ENCODE data around the gene TPCN1.

The TPCN1 gene

GRCh38 chr12:113276306-113276705 is 55.0 kb downstream of the TPCN1 start:
- ChIA-PET POLR2A (ENCODE audit: low non-redundant PET) (no interaction called here), CTCF (no interaction called here)
- no peak overlapping the region for H3K27ac ChIP-seq
- TF ChIP-seq, protein P1, sequence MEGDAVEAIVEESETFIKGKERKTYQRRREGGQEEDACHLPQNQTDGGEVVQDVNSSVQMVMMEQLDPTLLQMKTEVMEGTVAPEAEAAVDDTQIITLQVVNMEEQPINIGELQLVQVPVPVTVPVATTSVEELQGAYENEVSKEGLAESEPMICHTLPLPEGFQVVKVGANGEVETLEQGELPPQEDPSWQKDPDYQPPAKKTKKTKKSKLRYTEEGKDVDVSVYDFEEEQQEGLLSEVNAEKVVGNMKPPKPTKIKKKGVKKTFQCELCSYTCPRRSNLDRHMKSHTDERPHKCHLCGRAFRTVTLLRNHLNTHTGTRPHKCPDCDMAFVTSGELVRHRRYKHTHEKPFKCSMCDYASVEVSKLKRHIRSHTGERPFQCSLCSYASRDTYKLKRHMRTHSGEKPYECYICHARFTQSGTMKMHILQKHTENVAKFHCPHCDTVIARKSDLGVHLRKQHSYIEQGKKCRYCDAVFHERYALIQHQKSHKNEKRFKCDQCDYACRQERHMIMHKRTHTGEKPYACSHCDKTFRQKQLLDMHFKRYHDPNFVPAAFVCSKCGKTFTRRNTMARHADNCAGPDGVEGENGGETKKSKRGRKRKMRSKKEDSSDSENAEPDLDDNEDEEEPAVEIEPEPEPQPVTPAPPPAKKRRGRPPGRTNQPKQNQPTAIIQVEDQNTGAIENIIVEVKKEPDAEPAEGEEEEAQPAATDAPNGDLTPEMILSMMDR (conservative IDR thresholded peaks at IDR 0.05; ENCODE audit: low read depth) = no peak
- no peak for DNase-seq (ENCODE audit: low spot score)

- peak overlapping the region; percentile 5 for H3K27ac ChIP-seq
- ChIA-PET CTCF (no interaction called here), POLR2A (ENCODE audit: low non-redundant PET) (no interaction called here)
- TF ChIP-seq, protein P1 (conservative IDR thresholded peaks at IDR 0.05; ENCODE audit: low read depth) = no peak
- DNase-seq (ENCODE audit: low spot score) = no peak
Observed at GRCh38 chr12:113276946-113277500, 55.8 kb downstream of the TPCN1 start.

GRCh38 chr12:113277511-113277910 is 56.2 kb downstream of the TPCN1 start:
- ChIA-PET CTCF (no interaction called here), POLR2A (ENCODE audit: low non-redundant PET) (interaction anchor here (0.5 kb wide), 1 partner anchor 58 kb away, joined by 3 read pairs; no protein-coding TSS in a partner anchor)
- no peak for DNase-seq (ENCODE audit: low spot score)
- TF ChIP-seq, protein P1 (conservative IDR thresholded peaks at IDR 0.05; ENCODE audit: low read depth) = no peak
- peak overlapping the region; percentile 5 for H3K27ac ChIP-seq

DNA sequence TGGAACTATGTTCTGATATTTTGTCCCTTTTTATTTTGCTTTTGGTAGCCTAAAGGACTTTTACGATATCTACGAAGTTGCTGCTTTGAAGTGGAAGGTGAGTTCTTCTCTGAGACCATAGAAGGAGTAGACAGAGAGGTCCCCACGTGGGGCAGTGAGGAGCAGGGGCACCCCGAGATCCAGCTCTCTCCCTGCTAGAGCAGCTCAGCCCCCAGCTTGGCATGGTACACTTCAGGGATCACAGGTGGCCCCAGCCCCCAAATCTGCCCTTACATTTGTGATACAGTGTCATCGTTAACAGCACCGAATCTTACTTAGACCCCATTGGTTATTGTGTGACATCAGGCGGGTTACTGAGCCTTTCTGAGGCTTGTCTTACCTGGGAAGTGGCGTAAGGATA is 56.9 kb downstream of the TPCN1 start:
- ChIA-PET CTCF (no interaction called here), POLR2A (ENCODE audit: low non-redundant PET) (interaction anchor here (0.5 kb wide), 1 partner anchor 58 kb away, joined by 3 read pairs; no protein-coding TSS in a partner anchor)
- no peak for DNase-seq (ENCODE audit: low spot score)
- TF ChIP-seq, protein P1 (conservative IDR thresholded peaks at IDR 0.05; ENCODE audit: low read depth) = no peak
- no peak overlapping the region for H3K27ac ChIP-seq

GRCh38 chr12:113278633-113279032 is 57.4 kb downstream of the TPCN1 start:
- TF ChIP-seq, protein P1 (conservative IDR thresholded peaks at IDR 0.05; ENCODE audit: low read depth) = no peak
- H3K27ac ChIP-seq = no peak overlapping the region
- no peak for DNase-seq (ENCODE audit: low spot score)
- ChIA-PET POLR2A (ENCODE audit: low non-redundant PET) (no interaction called here), CTCF (no interaction called here)

GRCh38 chr12:113284751-113285150 is 63.5 kb downstream of the TPCN1 start:
- no peak for DNase-seq (ENCODE audit: low spot score)
- H3K27ac ChIP-seq = no peak overlapping the region
- TF ChIP-seq, protein P1 (conservative IDR thresholded peaks at IDR 0.05; ENCODE audit: low read depth) = no peak
- POLR2A ChIA-PET (ENCODE audit: low non-redundant PET) = no interaction called here
- CTCF ChIA-PET = no interaction called here
